Activated T-cell treated with anti-CD3 and anti-CD28 coated beads for 48 hours (primary cell): ENCODE data around the gene KLC1.
"Not testable (repeated sequence)": the region's sequence is repeated elsewhere in the genome, so short reads cannot be mapped to it uniquely, and the experiment has no call there.

Experiments used
- DNase-seq: peaks from one replicate; pipeline ENCODE4 v3.0.0-alpha.2; 2020; ENCODE audit warnings: low read depth

KLC1 gene

GRCh38 chr14:103691655-103692054 lies 62.6 kb downstream of the KLC1 start:
- DNase-seq, result not testable (repeated sequence)

GRCh38 chr14:103692159-103692558 lies 63.1 kb downstream of the KLC1 start:
- no peak for DNase-seq

GRCh38 chr14:103692871-103693270 lies 63.9 kb downstream of the KLC1 start:
- no peak for DNase-seq

- DNase-seq, result no peak
Measured at GRCh38 chr14:103693515-103693914, 64.5 kb downstream of the KLC1 start.

GRCh38 chr14:103694572-103695026 lies 65.6 kb downstream of the KLC1 start:
- DNase-seq, result no peak

- no peak for DNase-seq
Measured at GRCh38 chr14:103695296-103696069, 66.5 kb downstream of the KLC1 start.

- DNase-seq, result no peak
Measured at GRCh38 chr14:103696070-103696402, 67.0 kb downstream of the KLC1 start.

GRCh38 chr14:103696466-103697071 lies 67.6 kb downstream of the KLC1 start:
- DNase-seq, result no peak

GRCh38 chr14:103697206-103697602 lies 68.2 kb downstream of the KLC1 start:
- no peak for DNase-seq

GRCh38 chr14:103697603-103698379 lies 68.8 kb downstream of the KLC1 start:
- no peak for DNase-seq

GRCh38 chr14:103698380-103699260 lies 69.6 kb downstream of the KLC1 start:
- no peak for DNase-seq

- DNase-seq, result no peak
Measured at GRCh38 chr14:103699261-103699661, 70.2 kb downstream of the KLC1 start.

GRCh38 chr14:103699901-103700752 lies 71.1 kb downstream of the KLC1 start:
- no peak for DNase-seq

- DNase-seq, result no peak
Measured at GRCh38 chr14:103700753-103701490, 71.9 kb downstream of the KLC1 start.

- no peak for DNase-seq
Measured at GRCh38 chr14:103702095-103702494, 73.1 kb downstream of the KLC1 start.

- DNase-seq, result no peak
Measured at GRCh38 chr14:103702497-103703432, 73.8 kb downstream of the KLC1 start.

GRCh38 chr14:103703433-103704385 lies 74.7 kb downstream of the KLC1 start:
- no peak for DNase-seq

GRCh38 chr14:103704708-103705107 lies 75.7 kb downstream of the KLC1 start:
- DNase-seq, result no peak
